ENCODE measurements around the gene ROCK2. TPM values are rescaled to one million over a fixed set of nuclear protein-coding genes. Genes with fewer than 3 reads are reported as not detected.

ROCK2 gene
- total RNA-seq, 4 donors from 2014 or later, result 42.0 to 85.4 (median 70.7) TPM

DNA sequence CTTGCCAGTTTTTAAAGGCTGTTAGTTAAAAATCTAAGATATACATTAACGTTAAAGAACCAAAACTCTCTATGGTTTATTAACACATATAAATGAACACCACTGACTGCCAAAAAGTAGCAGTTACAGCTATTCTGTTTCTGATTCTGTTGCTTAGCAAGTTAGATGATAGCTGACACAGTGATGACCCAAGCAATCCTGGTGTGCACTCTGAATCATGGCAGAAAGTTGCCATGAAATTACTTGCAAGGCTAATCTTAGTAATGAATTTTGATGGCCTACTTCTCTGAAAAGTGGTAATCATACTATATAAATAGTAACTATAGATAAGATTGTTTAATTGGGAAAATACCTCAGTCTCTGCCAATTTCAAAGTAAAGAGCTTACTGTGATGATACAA is 57.7 kb downstream of the ROCK2 start:
- DNase-seq (peak; percentile 20 to 30), ATAC-seq (peak; percentile 85 to 94)
- H3K27ac ChIP-seq, result peak overlapping the region; percentile 53 to 83 (median 76)
- in situ Hi-C loops (cut with MboI; ENCODE audit: low sequenced_read_pairs in 4 of 4), result no loop called here
- H3K4me1 ChIP-seq, result peaks cover 47 to 51% of the 10 kb centered on the region in 2 donors
- H3K36me3 ChIP-seq, result peaks cover 0 to 12% of the 10 kb centered on the region in 2 donors
- TF ChIP-seq POLR2A (IDR thresholded peaks at IDR 0.05) (no peak), CTCF (IDR thresholded peaks at IDR 0.05 in 4 of 5, conservative IDR thresholded peaks at IDR 0.05 in 1 of 5) (no peak)
- no peak overlapping the region for H3K4me3 ChIP-seq
- H3K9me3 ChIP-seq, result no peaks in the 10 kb centered on the region
- no peaks in the 10 kb centered on the region for H3K27me3 ChIP-seq
- intact Hi-C loops (cut with DNase I; ENCODE audit: low total_unique reads), result loop anchor here (5.0 kb wide), 1 partner anchor 46 kb away; no protein-coding TSS in a partner anchor

DNA sequence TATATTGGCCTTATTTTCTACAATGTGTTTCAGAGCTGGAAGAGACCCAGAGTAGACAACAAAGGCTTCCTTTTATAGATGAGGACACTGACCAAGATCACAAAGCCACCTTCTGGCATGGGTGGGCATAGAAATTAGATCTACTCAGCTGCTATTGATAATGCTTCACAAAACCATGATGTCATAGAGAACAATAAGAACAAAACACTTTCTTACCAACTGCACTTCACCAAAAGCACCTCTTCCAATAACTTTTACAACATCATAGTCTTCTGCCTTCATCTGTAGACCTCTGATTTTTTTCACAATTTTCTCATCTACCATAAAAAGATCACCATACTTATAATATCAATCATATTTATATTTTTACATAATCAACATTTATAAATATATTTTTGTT is 58.1 kb downstream of the ROCK2 start:
- Histone ChIP-seq H3K4me3 (no peak overlapping the region), H3K27me3 (no peaks in the 10 kb centered on the region), H3K4me1 (peaks cover 50 to 54% of the 10 kb centered on the region in 2 donors), H3K9me3 (no peaks in the 10 kb centered on the region), H3K27ac (peak overlapping the region; percentile 53 to 83 (median 76)), H3K36me3 (peaks cover 0 to 12% of the 10 kb centered on the region in 2 donors)
- DNase-seq (no peak), ATAC-seq (no peak)
- intact Hi-C loops (cut with DNase I; ENCODE audit: low total_unique reads) (loop anchor here (5.0 kb wide), 1 partner anchor 46 kb away; no protein-coding TSS in a partner anchor), in situ Hi-C loops (cut with MboI; ENCODE audit: low sequenced_read_pairs in 4 of 4) (no loop called here)
- TF ChIP-seq POLR2A (IDR thresholded peaks at IDR 0.05) (no peak), CTCF (IDR thresholded peaks at IDR 0.05 in 4 of 5, conservative IDR thresholded peaks at IDR 0.05 in 1 of 5) (no peak)

DNA sequence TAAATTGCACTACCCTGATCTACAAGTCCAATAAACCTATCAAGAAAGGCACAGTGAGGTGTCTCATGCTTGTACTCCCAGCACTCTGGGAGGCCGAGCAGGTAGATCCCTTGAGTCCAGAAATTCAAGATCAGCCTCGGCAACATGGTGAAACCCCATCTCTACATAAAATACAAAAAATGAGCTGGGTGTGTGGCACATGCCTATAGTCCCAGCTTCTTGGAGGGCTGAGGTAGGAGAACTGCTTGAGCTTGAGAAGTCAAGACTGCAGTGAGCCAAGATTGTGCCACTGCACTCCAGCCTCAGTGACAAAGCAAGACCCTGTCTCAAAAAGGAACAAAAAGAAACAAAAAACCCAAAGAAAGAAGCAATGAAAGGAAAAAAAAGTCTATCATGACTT is 58.9 kb downstream of the ROCK2 start:
- DNase-seq (no peak), ATAC-seq (no peak)
- Histone ChIP-seq H3K4me1 (peaks cover 46 to 58% of the 10 kb centered on the region in 2 donors), H3K36me3 (peaks cover 0 to 12% of the 10 kb centered on the region in 2 donors), H3K4me3 (no peak overlapping the region), H3K9me3 (no peaks in the 10 kb centered on the region), H3K27me3 (no peaks in the 10 kb centered on the region), H3K27ac (peak overlapping the region in 3 of 4 donors; percentile 69 to 83 (median 82))
- intact Hi-C loops (cut with DNase I; ENCODE audit: low total_unique reads) (loop anchor here (5.0 kb wide), 1 partner anchor 47 kb away; no protein-coding TSS in a partner anchor), in situ Hi-C loops (cut with MboI; ENCODE audit: low sequenced_read_pairs in 4 of 4) (no loop called here)
- TF ChIP-seq POLR2A (IDR thresholded peaks at IDR 0.05) (no peak), CTCF (IDR thresholded peaks at IDR 0.05 in 4 of 5, conservative IDR thresholded peaks at IDR 0.05 in 1 of 5) (no peak)

GRCh38 chr2:11281186-11281585 is 63.2 kb downstream of the ROCK2 start:
- Histone ChIP-seq H3K27me3 (no peaks in the 10 kb centered on the region), H3K27ac (no peak overlapping the region), H3K4me1 (peaks cover 13 to 19% of the 10 kb centered on the region in 2 donors), H3K36me3 (peaks cover 0 to 12% of the 10 kb centered on the region in 2 donors), H3K4me3 (no peak overlapping the region), H3K9me3 (no peaks in the 10 kb centered on the region)
- ATAC-seq, result no peak
- no peak for DNase-seq
- in situ Hi-C loops (cut with MboI; ENCODE audit: low sequenced_read_pairs in 4 of 4), result no loop called here
- intact Hi-C loops (cut with DNase I; ENCODE audit: low total_unique reads), result no loop called here
- TF ChIP-seq POLR2A (IDR thresholded peaks at IDR 0.05), result no peak
- no peak for TF ChIP-seq CTCF (IDR thresholded peaks at IDR 0.05 in 4 of 5, conservative IDR thresholded peaks at IDR 0.05 in 1 of 5)

DNA sequence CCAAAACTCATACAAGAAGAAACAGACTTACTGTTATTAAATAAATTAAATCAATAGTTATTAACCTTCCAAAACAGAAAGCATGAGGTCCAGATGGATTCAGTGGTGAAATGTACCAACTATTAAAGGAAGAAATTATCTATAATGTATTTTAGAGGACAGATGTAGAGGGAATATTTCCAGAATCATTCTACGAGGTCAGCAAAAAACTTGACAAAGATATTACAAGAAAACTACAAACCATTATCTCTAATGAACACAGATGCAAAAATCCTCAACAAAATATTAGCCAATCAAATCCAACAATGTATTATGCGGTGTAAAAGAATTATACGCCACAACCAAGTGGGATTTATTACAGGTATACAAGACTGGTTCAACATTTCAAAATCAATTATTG is 63.7 kb downstream of the ROCK2 start:
- no peak for ATAC-seq
- no peak for TF ChIP-seq POLR2A (IDR thresholded peaks at IDR 0.05)
- no peak for TF ChIP-seq CTCF (IDR thresholded peaks at IDR 0.05 in 4 of 5, conservative IDR thresholded peaks at IDR 0.05 in 1 of 5)
- H3K4me1 ChIP-seq, result peaks cover 12 to 15% of the 10 kb centered on the region in 2 donors
- no peaks in the 10 kb centered on the region for H3K27me3 ChIP-seq
- H3K9me3 ChIP-seq, result no peaks in the 10 kb centered on the region
- no peak overlapping the region for H3K27ac ChIP-seq
- DNase-seq, result no peak
- in situ Hi-C loops (cut with MboI; ENCODE audit: low sequenced_read_pairs in 4 of 4), result no loop called here
- H3K36me3 ChIP-seq, result peaks cover 0 to 12% of the 10 kb centered on the region in 2 donors
- no peak overlapping the region for H3K4me3 ChIP-seq
- intact Hi-C loops (cut with DNase I; ENCODE audit: low total_unique reads), result no loop called here
